ENCODE results near the gene MTHFSD. TPM values are rescaled to one million over a fixed set of nuclear protein-coding genes. Genes with fewer than 3 reads are reported as not detected.

MTHFSD gene
- total RNA-seq, 1 experiment from 2014 or later, result 4.7 TPM

- Mint-ChIP-seq H3K27me3 (ENCODE audit: low read depth) (peaks cover 99% of the 10 kb centered on the region), H3K4me3 (peak overlapping the region in 1 of 2 experiments; percentile 73; a peak in 3 of 5 replicates), H3K36me3 (ENCODE audit: insufficient read depth in 1 of 3, low read depth in 3 of 3) (no peaks in the 10 kb centered on the region; a peak in 1 of 7 replicates), H3K9me3 (peaks cover 0 to 8% of the 10 kb centered on the region in 2 experiments; a peak in 2 of 5 replicates), H3K4me1 (peaks cover 19 to 57% of the 10 kb centered on the region in 2 experiments), H3K27ac (no peak overlapping the region)
- H2BK20ac ChIP-seq (ENCODE audit: low read depth, low read length, poor library complexity, severe bottlenecking), result no peak overlapping the region
- H3K27ac ChIP-seq (ENCODE audit: insufficient read length, low read depth, low read length), result no peak overlapping the region
- H2BK12ac ChIP-seq (ENCODE audit: insufficient read length, low read depth, low read length), result no peak overlapping the region
- no peak overlapping the region for H2AK5ac ChIP-seq (ENCODE audit: insufficient read length, low read length)
- no peaks in the 10 kb centered on the region for H4K20me1 ChIP-seq (ENCODE audit: control insufficient read depth, insufficient read depth, insufficient read length)
- no peak overlapping the region for H3K56ac ChIP-seq (ENCODE audit: insufficient read length, low read depth, low read length)
- no peak overlapping the region for H3T11ph ChIP-seq (ENCODE audit: low read length)
- no peak overlapping the region for H3K4me2 ChIP-seq (ENCODE audit: insufficient read depth, insufficient read length, low read length)
- H3K79me2 ChIP-seq (ENCODE audit: insufficient read depth, low read length), result no peaks in the 10 kb centered on the region
- no peak overlapping the region for H2BK15ac ChIP-seq (ENCODE audit: low read depth, low read length)
- peak; percentile 45 for DNase-seq
- no peak overlapping the region for H4K8ac ChIP-seq (replicated peaks; ENCODE audit: insufficient read length, low read depth, low read length)
- H3K79me1 ChIP-seq (ENCODE audit: insufficient read depth, low read depth, low read length, poor library complexity, severe bottlenecking), result no peaks in the 10 kb centered on the region
- no peak overlapping the region for H2BK120ac ChIP-seq (ENCODE audit: low read depth, low read length, poor library complexity, severe bottlenecking)
- H3K18ac ChIP-seq (ENCODE audit: insufficient read length, low read depth, low read length), result no peak overlapping the region
- no peak overlapping the region for H3K4ac ChIP-seq (ENCODE audit: low read depth, low read length)
- no peak overlapping the region for H3K14ac ChIP-seq (ENCODE audit: insufficient read depth, low read length)
- WGBS (ENCODE audit: extremely low coverage, insufficient read length, low lambda C conversion rate), result no CpG with 5 or more reads among the region's 45 CpGs
- H3K27me3 ChIP-seq (ENCODE audit: insufficient read depth, low read length), result peaks cover 99% of the 10 kb centered on the region
- no peak overlapping the region for H4K91ac ChIP-seq (ENCODE audit: insufficient read length, low read depth, low read length)
- H2BK5ac ChIP-seq (ENCODE audit: insufficient read length, low read length), result no peak overlapping the region
- no peaks in the 10 kb centered on the region for H3K9me3 ChIP-seq (ENCODE audit: control insufficient read depth, low read depth, low read length)
- peaks cover 3% of the 10 kb centered on the region; the same call in 1 of the 2 replicates for H3K4me1 ChIP-seq (ENCODE audit: insufficient read depth, low read length)
- no peak overlapping the region for H3K9ac ChIP-seq (ENCODE audit: extremely low read depth, insufficient read length, low read length)
- H4K5ac ChIP-seq (ENCODE audit: insufficient read length, low read depth, low read length), result no peak overlapping the region
- no peak overlapping the region for H3K23ac ChIP-seq (ENCODE audit: insufficient read length, low read depth, low read length)
- no peak for TF ChIP-seq CTCF (conservative IDR thresholded peaks at IDR 0.05)
- H3K23me2 ChIP-seq (ENCODE audit: insufficient read length, low read depth, low read length, poor library complexity, severe bottlenecking), result no peaks in the 10 kb centered on the region
- no peak overlapping the region for H2AFZ ChIP-seq (ENCODE audit: low read length)
Measured at GRCh38 chr16:86496929-86497461, 58.0 kb downstream of the MTHFSD start.
